ENCODE measurements around the gene DCAF16.

GRCh38 chr4:17814140-17814539 lies 3.6 kb upstream of the DCAF16 start:
- no peak for TF ChIP-seq CTCF (IDR thresholded peaks at IDR 0.05)
- TF ChIP-seq EZH2 (IDR thresholded peaks at IDR 0.05) = no peak

Measured in neural progenitor cell (in vitro differentiated cells).